Measurements from ENCODE around the gene NOXA1. TPM values are rescaled to one million over a fixed set of nuclear protein-coding genes. Genes with fewer than 3 reads are reported as not detected.

The NOXA1 gene
- total RNA-seq, 6 donors from 2014 or later: 3.3 to 34.6 (median 11.7) TPM

- no peak overlapping the region for H3K27ac ChIP-seq
- H3K4me1 ChIP-seq: peaks cover 0 to 4% (median 3%) of the 10 kb centered on the region in 4 donors
- H3K9me3 ChIP-seq: no peaks in the 10 kb centered on the region
- no peak overlapping the region for H3K4me3 ChIP-seq
- DNase-seq (peak in 1 of 2 donors; percentile 69), ATAC-seq (ENCODE audit: low FRiP score in 2 of 2) (no peak)
- no peak for TF ChIP-seq POLR2A (IDR thresholded peaks at IDR 0.05)
- no peak for TF ChIP-seq EP300 (IDR thresholded peaks at IDR 0.05)
- TF ChIP-seq POLR2AphosphoS5 (IDR thresholded peaks at IDR 0.05): no peak
- no peak for TF ChIP-seq CTCF (IDR thresholded peaks at IDR 0.05)
- no peaks in the 10 kb centered on the region for H3K27me3 ChIP-seq
- WGBS, 2 donors: 92 to 94% methylated on average over 50 to 56 of the region's 60 CpGs
- peaks cover 0 to 10% (median 2%) of the 10 kb centered on the region in 4 donors for H3K36me3 ChIP-seq
Observed at GRCh38 chr9:137398561-137399468, 24.4 kb upstream of the NOXA1 start.

GRCh38 chr9:137402746-137403145, 20.4 kb upstream of the NOXA1 start:
- no peak for TF ChIP-seq POLR2AphosphoS5 (IDR thresholded peaks at IDR 0.05)
- TF ChIP-seq CTCF (IDR thresholded peaks at IDR 0.05): no peak
- TF ChIP-seq EP300 (IDR thresholded peaks at IDR 0.05): no peak
- TF ChIP-seq POLR2A (IDR thresholded peaks at IDR 0.05): no peak
- H3K9me3 ChIP-seq: no peaks in the 10 kb centered on the region
- no peak for DNase-seq
- H3K27me3 ChIP-seq: peaks cover 0 to 4% (median 1%) of the 10 kb centered on the region in 4 donors
- no peak overlapping the region for H3K4me3 ChIP-seq
- H3K36me3 ChIP-seq: no peaks in the 10 kb centered on the region
- ATAC-seq (ENCODE audit: low FRiP score in 2 of 2): no peak
- WGBS, 2 donors: 85 to 91% methylated on average over 11 of the region's 11 CpGs
- H3K27ac ChIP-seq: no peak overlapping the region
- H3K4me1 ChIP-seq: peaks cover 18 to 28% (median 22%) of the 10 kb centered on the region in 4 donors

- Histone ChIP-seq H3K9me3 (no peaks in the 10 kb centered on the region), H3K36me3 (no peaks in the 10 kb centered on the region), H3K27me3 (peaks cover 0 to 4% (median 1%) of the 10 kb centered on the region in 4 donors), H3K4me1 (peaks cover 18 to 29% (median 23%) of the 10 kb centered on the region in 4 donors), H3K27ac (no peak overlapping the region), H3K4me3 (no peak overlapping the region)
- no peak for ATAC-seq (ENCODE audit: low FRiP score in 2 of 2)
- no peak for TF ChIP-seq CTCF (IDR thresholded peaks at IDR 0.05)
- no peak for TF ChIP-seq EP300 (IDR thresholded peaks at IDR 0.05)
- no peak for TF ChIP-seq POLR2AphosphoS5 (IDR thresholded peaks at IDR 0.05)
- TF ChIP-seq POLR2A (IDR thresholded peaks at IDR 0.05): no peak
- 96 to 97% methylated on average over 15 of the region's 15 CpGs for WGBS, 2 donors
- no peak for DNase-seq
Observed at GRCh38 chr9:137403269-137403668, 19.9 kb upstream of the NOXA1 start.

- peak in 1 of 2 donors; percentile 64 for DNase-seq
- peaks cover 0 to 4% (median 1%) of the 10 kb centered on the region in 4 donors for H3K27me3 ChIP-seq
- H3K27ac ChIP-seq: peak overlapping the region in 1 of 4 donors; percentile 81
- H3K9me3 ChIP-seq: no peaks in the 10 kb centered on the region
- peaks cover 13 to 26% (median 21%) of the 10 kb centered on the region in 4 donors for H3K4me1 ChIP-seq
- no peak overlapping the region for H3K4me3 ChIP-seq
- no peak for TF ChIP-seq CTCF (IDR thresholded peaks at IDR 0.05)
- no peak for TF ChIP-seq POLR2A (IDR thresholded peaks at IDR 0.05)
- TF ChIP-seq EP300 (IDR thresholded peaks at IDR 0.05): no peak
- TF ChIP-seq POLR2AphosphoS5 (IDR thresholded peaks at IDR 0.05): no peak
- no peaks in the 10 kb centered on the region for H3K36me3 ChIP-seq
- no peak for ATAC-seq (ENCODE audit: low FRiP score in 2 of 2)
- 93 to 95% methylated on average over 15 to 24 of the region's 24 CpGs for WGBS, 2 donors
Observed at GRCh38 chr9:137404961-137405567, 18.1 kb upstream of the NOXA1 start.
